Measurements from ENCODE around the gene RBM20. TPM values are rescaled to one million over a fixed set of nuclear protein-coding genes. Genes with fewer than 3 reads are reported as not detected.

RBM20 gene
- total and polyA plus RNA-seq, 2 of the 13 experiments (the other 11 are each of a cell fraction or from before 2014, with no cell fraction given) = 0.02 to 0.22 TPM

DNA sequence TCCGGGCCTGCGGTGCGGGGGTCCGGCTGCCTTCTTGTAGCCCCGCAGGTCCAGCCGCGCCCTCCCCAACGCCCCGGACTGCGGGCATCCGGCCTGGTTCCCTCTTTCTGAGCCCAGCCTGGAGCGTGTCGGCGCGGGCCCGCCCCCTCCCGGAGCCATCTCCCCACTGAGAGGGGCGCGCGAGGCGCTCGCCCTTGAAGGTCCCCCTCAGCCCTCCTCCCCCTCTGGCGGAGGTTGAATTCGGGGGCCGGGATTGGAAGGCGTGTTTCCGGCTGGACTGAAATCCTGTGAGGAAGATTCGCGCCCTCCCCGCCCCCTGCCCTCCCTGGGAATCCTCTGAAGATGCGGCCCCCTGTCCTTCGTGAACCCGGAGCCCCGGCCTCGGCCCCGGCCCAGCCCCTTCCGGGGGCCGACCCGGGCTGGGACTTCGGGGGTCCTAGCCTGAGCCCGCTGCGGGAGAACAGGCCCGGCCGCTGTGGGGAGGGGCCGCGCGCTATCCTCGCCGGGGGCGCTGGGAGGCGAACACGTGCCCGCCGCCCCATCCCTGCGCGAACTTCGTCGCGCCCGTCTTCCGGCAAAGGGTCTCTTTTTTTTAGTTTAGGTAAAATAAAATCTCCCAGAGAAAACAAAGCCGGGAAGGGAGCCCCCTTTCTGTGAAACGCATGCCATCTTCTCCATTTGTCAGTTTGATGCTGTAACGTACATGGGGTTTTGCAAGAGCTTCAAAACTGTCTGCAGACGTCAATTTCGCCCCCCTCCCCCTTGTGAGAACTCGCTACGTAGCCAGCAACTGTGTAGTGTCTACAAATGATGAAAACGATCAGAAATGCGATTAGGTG lies 228.2 kb downstream of the RBM20 start (continued):
- TF ChIP-seq, protein P1, sequence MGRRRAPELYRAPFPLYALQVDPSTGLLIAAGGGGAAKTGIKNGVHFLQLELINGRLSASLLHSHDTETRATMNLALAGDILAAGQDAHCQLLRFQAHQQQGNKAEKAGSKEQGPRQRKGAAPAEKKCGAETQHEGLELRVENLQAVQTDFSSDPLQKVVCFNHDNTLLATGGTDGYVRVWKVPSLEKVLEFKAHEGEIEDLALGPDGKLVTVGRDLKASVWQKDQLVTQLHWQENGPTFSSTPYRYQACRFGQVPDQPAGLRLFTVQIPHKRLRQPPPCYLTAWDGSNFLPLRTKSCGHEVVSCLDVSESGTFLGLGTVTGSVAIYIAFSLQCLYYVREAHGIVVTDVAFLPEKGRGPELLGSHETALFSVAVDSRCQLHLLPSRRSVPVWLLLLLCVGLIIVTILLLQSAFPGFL (CRISPR knock-in tag; IDR thresholded peaks at IDR 0.05) = no peak
- no peak for TF ChIP-seq HHEX (CRISPR knock-in tag; IDR thresholded peaks at IDR 0.05)
- peak; percentile 46; the same call in 1 of the 2 replicates for TF ChIP-seq ETV5 (CRISPR knock-in tag; IDR thresholded peaks at IDR 0.05; ENCODE audit: borderline replicate concordance)
- no peak for TF ChIP-seq TCF7 (IDR thresholded peaks at IDR 0.05; ENCODE audit: low read depth)
- TF ChIP-seq ZSCAN25 (CRISPR knock-in tag; IDR thresholded peaks at IDR 0.05) = no peak
- no peak for TF ChIP-seq HOXA7 (CRISPR knock-in tag; IDR thresholded peaks at IDR 0.05)
- TF ChIP-seq, protein P2, sequence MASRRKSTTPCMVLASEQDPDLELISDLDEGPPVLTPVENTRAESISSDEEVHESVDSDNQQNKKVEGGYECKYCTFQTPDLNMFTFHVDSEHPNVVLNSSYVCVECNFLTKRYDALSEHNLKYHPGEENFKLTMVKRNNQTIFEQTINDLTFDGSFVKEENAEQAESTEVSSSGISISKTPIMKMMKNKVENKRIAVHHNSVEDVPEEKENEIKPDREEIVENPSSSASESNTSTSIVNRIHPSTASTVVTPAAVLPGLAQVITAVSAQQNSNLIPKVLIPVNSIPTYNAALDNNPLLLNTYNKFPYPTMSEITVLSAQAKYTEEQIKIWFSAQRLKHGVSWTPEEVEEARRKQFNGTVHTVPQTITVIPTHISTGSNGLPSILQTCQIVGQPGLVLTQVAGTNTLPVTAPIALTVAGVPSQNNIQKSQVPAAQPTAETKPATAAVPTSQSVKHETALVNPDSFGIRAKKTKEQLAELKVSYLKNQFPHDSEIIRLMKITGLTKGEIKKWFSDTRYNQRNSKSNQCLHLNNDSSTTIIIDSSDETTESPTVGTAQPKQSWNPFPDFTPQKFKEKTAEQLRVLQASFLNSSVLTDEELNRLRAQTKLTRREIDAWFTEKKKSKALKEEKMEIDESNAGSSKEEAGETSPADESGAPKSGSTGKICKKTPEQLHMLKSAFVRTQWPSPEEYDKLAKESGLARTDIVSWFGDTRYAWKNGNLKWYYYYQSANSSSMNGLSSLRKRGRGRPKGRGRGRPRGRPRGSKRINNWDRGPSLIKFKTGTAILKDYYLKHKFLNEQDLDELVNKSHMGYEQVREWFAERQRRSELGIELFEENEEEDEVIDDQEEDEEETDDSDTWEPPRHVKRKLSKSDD (CRISPR knock-in tag; IDR thresholded peaks at IDR 0.05; ENCODE audit: low read depth) = no peak
- TF ChIP-seq DNMT3B (CRISPR knock-in tag; conservative IDR thresholded peaks at IDR 0.05) = no peak
- TF ChIP-seq SOX6 (IDR thresholded peaks at IDR 0.05) = no peak
- TF ChIP-seq SOX6 (CRISPR knock-in tag; IDR thresholded peaks at IDR 0.05) = no peak; the same call in none of the 2 replicates
- no peak for TF ChIP-seq NR2F1 (CRISPR knock-in tag; IDR thresholded peaks at IDR 0.05)
- no peak for TF ChIP-seq MEF2D (CRISPR knock-in tag; IDR thresholded peaks at IDR 0.05)
- TF ChIP-seq ESRRA (CRISPR knock-in tag; IDR thresholded peaks at IDR 0.05; ENCODE audit: low read depth) = peak; percentile 52; the same call in 1 of the 2 replicates
- no peak for TF ChIP-seq ZNF260 (CRISPR knock-in tag; IDR thresholded peaks at IDR 0.05; ENCODE audit: borderline replicate concordance, low read depth)
- TF ChIP-seq, protein P3, sequence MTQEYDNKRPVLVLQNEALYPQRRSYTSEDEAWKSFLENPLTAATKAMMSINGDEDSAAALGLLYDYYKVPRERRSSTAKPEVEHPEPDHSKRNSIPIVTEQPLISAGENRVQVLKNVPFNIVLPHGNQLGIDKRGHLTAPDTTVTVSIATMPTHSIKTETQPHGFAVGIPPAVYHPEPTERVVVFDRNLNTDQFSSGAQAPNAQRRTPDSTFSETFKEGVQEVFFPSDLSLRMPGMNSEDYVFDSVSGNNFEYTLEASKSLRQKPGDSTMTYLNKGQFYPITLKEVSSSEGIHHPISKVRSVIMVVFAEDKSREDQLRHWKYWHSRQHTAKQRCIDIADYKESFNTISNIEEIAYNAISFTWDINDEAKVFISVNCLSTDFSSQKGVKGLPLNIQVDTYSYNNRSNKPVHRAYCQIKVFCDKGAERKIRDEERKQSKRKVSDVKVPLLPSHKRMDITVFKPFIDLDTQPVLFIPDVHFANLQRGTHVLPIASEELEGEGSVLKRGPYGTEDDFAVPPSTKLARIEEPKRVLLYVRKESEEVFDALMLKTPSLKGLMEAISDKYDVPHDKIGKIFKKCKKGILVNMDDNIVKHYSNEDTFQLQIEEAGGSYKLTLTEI (CRISPR knock-in tag; conservative IDR thresholded peaks at IDR 0.05) = no peak
- TF ChIP-seq, protein P4, sequence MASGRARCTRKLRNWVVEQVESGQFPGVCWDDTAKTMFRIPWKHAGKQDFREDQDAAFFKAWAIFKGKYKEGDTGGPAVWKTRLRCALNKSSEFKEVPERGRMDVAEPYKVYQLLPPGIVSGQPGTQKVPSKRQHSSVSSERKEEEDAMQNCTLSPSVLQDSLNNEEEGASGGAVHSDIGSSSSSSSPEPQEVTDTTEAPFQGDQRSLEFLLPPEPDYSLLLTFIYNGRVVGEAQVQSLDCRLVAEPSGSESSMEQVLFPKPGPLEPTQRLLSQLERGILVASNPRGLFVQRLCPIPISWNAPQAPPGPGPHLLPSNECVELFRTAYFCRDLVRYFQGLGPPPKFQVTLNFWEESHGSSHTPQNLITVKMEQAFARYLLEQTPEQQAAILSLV (CRISPR knock-in tag; IDR thresholded peaks at IDR 0.05; ENCODE audit: borderline replicate concordance) = 0 out of 2 replicates have a peak, but pooled peaks have one; percentile 14
- TF ChIP-seq, protein P5, sequence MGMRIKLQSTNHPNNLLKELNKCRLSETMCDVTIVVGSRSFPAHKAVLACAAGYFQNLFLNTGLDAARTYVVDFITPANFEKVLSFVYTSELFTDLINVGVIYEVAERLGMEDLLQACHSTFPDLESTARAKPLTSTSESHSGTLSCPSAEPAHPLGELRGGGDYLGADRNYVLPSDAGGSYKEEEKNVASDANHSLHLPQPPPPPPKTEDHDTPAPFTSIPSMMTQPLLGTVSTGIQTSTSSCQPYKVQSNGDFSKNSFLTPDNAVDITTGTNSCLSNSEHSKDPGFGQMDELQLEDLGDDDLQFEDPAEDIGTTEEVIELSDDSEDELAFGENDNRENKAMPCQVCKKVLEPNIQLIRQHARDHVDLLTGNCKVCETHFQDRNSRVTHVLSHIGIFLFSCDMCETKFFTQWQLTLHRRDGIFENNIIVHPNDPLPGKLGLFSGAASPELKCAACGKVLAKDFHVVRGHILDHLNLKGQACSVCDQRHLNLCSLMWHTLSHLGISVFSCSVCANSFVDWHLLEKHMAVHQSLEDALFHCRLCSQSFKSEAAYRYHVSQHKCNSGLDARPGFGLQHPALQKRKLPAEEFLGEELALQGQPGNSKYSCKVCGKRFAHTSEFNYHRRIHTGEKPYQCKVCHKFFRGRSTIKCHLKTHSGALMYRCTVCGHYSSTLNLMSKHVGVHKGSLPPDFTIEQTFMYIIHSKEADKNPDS (CRISPR knock-in tag; IDR thresholded peaks at IDR 0.05) = 0 out of 2 replicates have a peak, but pooled peaks have one; percentile 44
- no peak for TF ChIP-seq FIP1L1 (IDR thresholded peaks at IDR 0.05; ENCODE audit: borderline replicate concordance, insufficient read depth, low read depth, low read length)
